DND-41 (cell line): ENCODE results near the gene MPP7.
"Not testable (repeated sequence)": the region's sequence is repeated elsewhere in the genome, so short reads cannot be mapped to it uniquely, and the experiment has no call there.

Source experiments
- ATAC-seq: fragments of 200-7000 bp; cut with Tn5 transposase; 3 replicates; pipeline ENCODE4 v1.9.1; 2021; ENCODE audit warnings: low read depth; ENCODE audit not compliant: insufficient read depth
- DNase-seq: peaks from one replicate; pipeline ENCODE4 v3.0.0-alpha.2; 2020
- H2AFZ ChIP-seq: 2 replicates; pipeline ENCODE4 v1.6.0; 2012; ENCODE audit warnings: low read depth, low read length
- H3K27ac ChIP-seq: 2 replicates; pipeline ENCODE4 v1.5.1; 2012; ENCODE audit warnings: low read length, inconsistent platforms
- H3K27me3 ChIP-seq: fragments of 200-600 bp; sonication (generic); 2 replicates; pipeline ENCODE4 v1.6.0; 2012; ENCODE audit warnings: low read length, mild to moderate bottlenecking, inconsistent platforms; ENCODE audit not compliant: insufficient read depth, poor library complexity
- H3K36me3 ChIP-seq: 2 replicates; pipeline ENCODE4 v1.5.1; 2012; ENCODE audit warnings: low read length, inconsistent platforms; ENCODE audit not compliant: insufficient read depth
- H3K4me1 ChIP-seq: 2 replicates; pipeline ENCODE4 v1.5.1; 2012; ENCODE audit warnings: mild to moderate bottlenecking, low read length; ENCODE audit not compliant: insufficient read depth
- H3K4me2 ChIP-seq: 2 replicates; pipeline ENCODE4 v1.6.0; 2012; ENCODE audit warnings: mild to moderate bottlenecking, moderate library complexity, low read length, inconsistent platforms; ENCODE audit not compliant: insufficient read depth
- H3K4me3 ChIP-seq, 2 experiments: fragments of 200-600 bp in 1 of 2; shearing (Covaris generic) in 1 of 2; 2 replicates each; pipeline ENCODE4 v1.5.1; 2012 to 2016; ENCODE audit warnings: inconsistent platforms in 2 of 2, low read length in 2 of 2, mild to moderate bottlenecking in 2 of 2, low read depth in 1 of 2, moderate library complexity in 1 of 2
- H3K79me2 ChIP-seq: 2 replicates; pipeline ENCODE4 v1.6.0; 2012; ENCODE audit warnings: low read length, inconsistent platforms; ENCODE audit not compliant: insufficient read depth
- H3K9ac ChIP-seq: 2 replicates; pipeline ENCODE4 v1.6.0; 2012; ENCODE audit warnings: low read depth, mild to moderate bottlenecking, inconsistent platforms, low read length, moderate library complexity
- H3K9me3 ChIP-seq: 2 replicates; pipeline ENCODE4 v1.5.1; 2012; ENCODE audit warnings: low read length, moderate library complexity, mild to moderate bottlenecking, inconsistent platforms; ENCODE audit not compliant: insufficient read depth, severe bottlenecking
- H4K20me1 ChIP-seq: 2 replicates; pipeline ENCODE4 v1.6.0; 2012; ENCODE audit warnings: low read length; ENCODE audit not compliant: insufficient read depth
- CTCF ChIP-seq: IDR thresholded peaks from 2 replicates; pipeline ENCODE4 v1.5.1; 2012; ENCODE audit warnings: borderline replicate concordance, low read length, moderate library complexity, mild to moderate bottlenecking; ENCODE audit not compliant: poor library complexity, severe bottlenecking; ENCODE audit errors: extremely low read depth
- EZH2 ChIP-seq: IDR thresholded peaks from 3 replicates; pipeline ENCODE4 v1.6.1; 2012; ENCODE audit warnings: borderline replicate concordance, low read depth, mild to moderate bottlenecking, moderate library complexity, low read length, inconsistent platforms; ENCODE audit not compliant: severe bottlenecking

Gene MPP7

DNA sequence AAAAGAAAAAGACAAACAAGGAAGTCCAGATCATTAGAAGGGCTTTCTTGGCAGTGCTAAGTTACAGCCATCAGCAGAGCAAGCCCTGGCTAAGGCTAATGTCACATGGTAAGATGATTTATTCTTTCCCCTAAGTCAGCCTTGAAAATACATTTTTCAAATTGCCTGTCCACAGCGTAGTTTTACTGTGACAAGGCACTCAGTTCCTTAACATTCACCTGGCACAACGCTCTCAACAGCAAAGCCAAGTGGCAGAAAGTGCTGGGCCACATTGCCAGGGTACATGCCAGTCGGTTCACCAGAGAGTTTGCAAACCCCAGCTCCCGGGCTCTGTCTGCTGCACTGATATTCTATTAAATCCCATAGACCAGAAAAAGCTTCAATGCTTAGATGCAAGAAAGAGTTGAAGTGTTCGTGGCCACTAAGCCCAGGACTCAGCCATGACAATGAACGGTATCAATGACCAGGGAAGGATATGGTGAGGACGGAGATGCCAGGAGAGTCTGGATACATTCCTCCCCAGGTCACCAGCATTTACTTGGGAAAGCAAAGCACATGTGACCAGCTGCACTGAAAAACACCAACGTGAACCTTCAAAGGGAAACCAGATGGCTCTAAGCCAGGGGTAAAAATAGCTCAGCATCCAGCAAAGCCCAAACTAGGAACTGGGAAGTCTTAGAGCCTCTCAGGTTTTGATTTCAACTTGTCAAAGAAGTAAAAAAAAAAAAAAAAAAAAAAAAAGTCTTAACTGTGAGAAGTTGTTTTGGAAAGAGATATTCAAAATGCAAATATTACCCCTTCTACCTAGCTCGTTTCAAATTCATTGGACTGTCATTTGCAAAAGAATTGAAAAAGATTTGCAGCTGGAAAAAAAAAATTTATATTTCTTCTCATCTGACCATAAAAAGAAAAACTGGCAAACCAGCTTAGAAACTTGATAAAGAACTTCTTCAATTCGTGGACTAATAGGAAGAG, 23.9 kb upstream of the MPP7 start:
- no peaks in the 10 kb centered on the region for H3K79me2 ChIP-seq
- peaks cover 3% of the 10 kb centered on the region for H3K27me3 ChIP-seq
- DNase-seq (no peak), ATAC-seq (no peak)
- no peaks in the 10 kb centered on the region for H3K4me1 ChIP-seq
- no peaks in the 10 kb centered on the region for H3K9me3 ChIP-seq
- H3K4me3 ChIP-seq: no peak overlapping the region
- H3K27ac ChIP-seq: no peak overlapping the region
- no peak overlapping the region for H3K4me2 ChIP-seq
- H3K36me3 ChIP-seq: no peaks in the 10 kb centered on the region
- H2AFZ ChIP-seq: no peak overlapping the region
- H3K9ac ChIP-seq: no peak overlapping the region
- H4K20me1 ChIP-seq: no peaks in the 10 kb centered on the region
- TF ChIP-seq EZH2 (no peak), CTCF (no peak)

- Histone ChIP-seq H3K9me3 (no peaks in the 10 kb centered on the region), H3K4me2 (no peak overlapping the region), H3K27me3 (no peaks in the 10 kb centered on the region), H3K79me2 (no peaks in the 10 kb centered on the region), H4K20me1 (no peaks in the 10 kb centered on the region), H3K4me3 (no peak overlapping the region), H3K27ac (no peak overlapping the region), H3K4me1 (no peaks in the 10 kb centered on the region), H3K9ac (no peak overlapping the region), H3K36me3 (no peaks in the 10 kb centered on the region), H2AFZ (no peak overlapping the region)
- DNase-seq (no peak), ATAC-seq (no peak)
- TF ChIP-seq CTCF (no peak), EZH2 (no peak)
Observed at GRCh38 chr10:28320799-28321198, 17.9 kb upstream of the MPP7 start.

- H3K79me2 ChIP-seq: no peaks in the 10 kb centered on the region
- H3K27ac ChIP-seq: no peak overlapping the region
- H3K27me3 ChIP-seq: no peaks in the 10 kb centered on the region
- H4K20me1 ChIP-seq: no peaks in the 10 kb centered on the region
- DNase-seq (no peak), ATAC-seq (no peak)
- no peaks in the 10 kb centered on the region for H3K4me1 ChIP-seq
- H3K4me3 ChIP-seq: no peak overlapping the region
- no peaks in the 10 kb centered on the region for H3K9me3 ChIP-seq
- H2AFZ ChIP-seq: no peak overlapping the region
- no peak overlapping the region for H3K4me2 ChIP-seq
- TF ChIP-seq CTCF (no peak), EZH2 (no peak)
- no peaks in the 10 kb centered on the region for H3K36me3 ChIP-seq
- no peak overlapping the region for H3K9ac ChIP-seq
Observed at GRCh38 chr10:28320090-28320489, 17.2 kb upstream of the MPP7 start.

GRCh38 chr10:28319061-28319460, 16.2 kb upstream of the MPP7 start:
- not testable (repeated sequence) for H3K4me1 ChIP-seq, H3K9ac ChIP-seq, H3K27me3 ChIP-seq, H3K9me3 ChIP-seq, H2AFZ ChIP-seq, H4K20me1 ChIP-seq, H3K36me3 ChIP-seq, H3K4me2 ChIP-seq, DNase-seq, H3K27ac ChIP-seq, H3K4me3 ChIP-seq, ATAC-seq, H3K79me2 ChIP-seq
